GM19351 (cell line): ENCODE measurements around the gene CD82.
"Not testable (repeated sequence)": the region's sequence is repeated elsewhere in the genome, so short reads cannot be mapped to it uniquely, and the experiment has no call there.

Experiments
- ATAC-seq: cut with Tn5 transposase; IDR thresholded peaks from one replicate; pipeline ENCODE4 v1.9.1; 2021; ENCODE audit warnings: mild to moderate bottlenecking, moderate library complexity; ENCODE audit not compliant: unreplicated experiment

CD82 gene

GRCh38 chr11:44533921-44534711 is 31.3 kb upstream of the CD82 start:
- no peak for ATAC-seq

DNA sequence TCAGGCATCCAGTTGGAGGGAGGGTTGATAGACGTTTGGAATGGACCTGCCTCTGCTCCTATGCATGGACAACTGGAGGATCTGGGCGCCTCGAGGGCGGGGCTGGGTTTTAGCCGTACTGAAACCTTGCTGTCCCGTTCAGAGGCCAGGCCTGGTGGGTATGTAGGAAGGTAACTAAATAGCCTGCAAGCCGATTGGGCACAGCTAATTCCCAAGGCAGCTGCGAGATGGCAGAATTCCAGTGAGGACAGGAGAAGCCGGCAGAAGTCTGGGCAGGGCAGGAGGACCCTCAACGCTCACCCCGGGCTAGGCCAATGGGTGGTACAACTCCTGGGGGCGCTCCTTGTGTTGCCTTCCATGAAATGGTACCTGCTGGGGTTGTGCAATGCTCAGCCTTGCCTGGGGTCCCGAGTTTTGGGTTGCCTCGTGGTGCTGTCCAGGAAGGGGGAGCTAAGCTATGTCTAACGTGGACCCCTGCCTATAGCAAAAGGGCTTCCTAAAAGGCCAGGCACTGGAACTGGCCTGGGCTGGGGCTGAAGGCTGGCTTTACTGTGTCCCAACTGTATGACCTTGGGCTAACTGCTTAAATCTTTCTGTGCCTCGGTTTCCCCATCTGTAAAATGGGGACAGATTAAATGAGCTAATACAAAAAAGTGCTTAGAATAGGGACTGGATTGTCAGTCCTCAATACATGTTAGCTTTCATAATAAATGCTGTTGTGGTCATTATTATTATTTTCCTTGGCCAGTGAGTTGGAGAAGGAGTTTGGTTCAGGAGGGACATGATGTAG is 30.1 kb upstream of the CD82 start:
- ATAC-seq: no peak

DNA sequence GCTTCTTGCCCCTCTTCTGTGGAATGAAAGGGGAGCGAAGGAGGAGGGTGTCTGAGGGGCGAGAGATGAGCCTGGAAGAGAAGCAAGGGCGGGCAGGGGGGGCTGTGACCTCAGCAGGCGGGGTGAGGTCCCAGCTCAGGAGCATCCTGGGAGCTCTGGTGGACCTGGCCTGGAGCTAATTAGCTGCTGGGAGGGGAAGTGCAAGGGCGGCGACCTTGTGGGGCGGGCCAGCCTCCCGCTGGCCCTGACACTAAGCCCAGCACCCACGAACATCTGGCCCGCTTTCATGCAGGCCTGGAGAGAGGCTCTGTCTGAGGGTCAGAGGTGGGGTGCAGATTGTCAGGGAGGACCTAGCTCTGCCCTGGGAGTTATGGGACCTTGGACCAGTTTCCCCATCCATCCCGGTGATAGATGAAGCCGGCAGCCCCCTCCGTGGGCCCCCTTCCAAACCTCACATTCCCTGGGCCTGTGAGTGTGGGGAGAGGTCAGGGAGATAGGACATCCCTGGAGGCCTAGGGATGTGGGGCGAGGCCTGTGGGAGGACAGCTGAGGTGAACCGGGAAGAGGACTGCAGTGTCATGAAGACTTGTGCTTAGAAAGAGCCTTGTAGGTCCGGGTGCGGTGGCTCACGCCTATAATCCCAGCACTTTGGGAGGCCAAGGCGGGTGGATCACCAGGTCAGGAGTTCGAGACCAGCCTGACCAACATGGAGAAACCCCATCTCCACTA is 28.5 kb upstream of the CD82 start:
- ATAC-seq: no peak

DNA sequence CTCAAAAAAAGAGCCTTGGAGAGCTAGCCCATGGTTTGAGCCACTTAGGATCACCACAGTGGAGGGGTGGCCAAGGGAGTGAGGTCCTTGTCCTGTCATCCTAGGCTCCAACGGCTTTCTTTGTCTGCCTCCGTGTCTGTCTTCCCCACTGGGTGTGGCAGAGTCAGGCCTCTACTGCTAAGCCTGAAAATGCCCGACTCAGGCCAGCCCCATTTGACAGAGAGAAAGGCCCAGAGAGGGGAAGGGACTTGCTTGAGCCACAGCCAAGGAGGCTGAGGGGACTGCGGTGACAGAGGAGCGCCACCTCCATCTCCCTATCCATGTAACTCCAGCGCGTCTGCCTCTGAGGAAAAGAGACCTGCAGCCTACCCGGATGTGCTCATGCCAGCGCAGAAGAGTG is 27.8 kb upstream of the CD82 start:
- no peak for ATAC-seq

GRCh38 chr11:44538375-44539054 is 26.9 kb upstream of the CD82 start:
- peak; percentile 88 for ATAC-seq

- ATAC-seq: no peak
These were observed 25.5 kb upstream of the CD82 start for GRCh38 chr11:44539971-44540370.

DNA sequence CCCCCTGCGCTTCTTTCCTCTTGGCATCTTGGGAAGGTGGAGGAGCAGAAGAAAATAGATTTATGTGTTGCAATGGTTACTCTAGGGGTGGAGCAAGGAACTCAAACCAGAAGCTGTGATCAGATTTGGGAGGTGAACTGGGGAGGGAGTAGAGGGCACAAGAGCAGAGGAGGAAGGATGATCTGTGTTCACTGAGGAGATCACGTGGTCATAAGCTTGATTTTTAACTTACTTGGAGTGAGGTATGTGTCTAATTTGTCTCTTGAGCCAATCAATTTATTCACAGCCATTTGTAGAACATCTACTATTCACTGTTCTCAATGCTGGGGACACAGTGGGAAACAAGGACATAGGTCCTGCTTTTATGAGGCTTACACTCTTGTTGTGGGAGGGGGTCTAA is 24.8 kb upstream of the CD82 start:
- ATAC-seq: no peak

DNA sequence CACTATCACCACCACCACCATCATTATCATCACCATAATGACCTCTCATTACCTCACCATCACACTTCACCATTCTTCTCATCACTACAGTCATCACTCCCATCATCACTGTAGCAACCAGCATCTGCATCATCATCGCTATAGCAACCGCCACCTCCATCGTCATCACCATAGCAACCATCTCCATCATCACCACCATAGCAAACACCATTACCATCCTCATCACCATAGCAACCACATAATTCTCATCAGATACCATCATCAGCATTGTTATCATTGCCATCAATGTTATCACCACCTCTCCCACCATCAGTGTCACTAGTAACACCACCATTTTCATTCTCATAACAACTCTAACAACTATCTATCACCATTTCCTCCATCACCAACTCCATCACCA is 23.1 kb upstream of the CD82 start:
- ATAC-seq: no peak

DNA sequence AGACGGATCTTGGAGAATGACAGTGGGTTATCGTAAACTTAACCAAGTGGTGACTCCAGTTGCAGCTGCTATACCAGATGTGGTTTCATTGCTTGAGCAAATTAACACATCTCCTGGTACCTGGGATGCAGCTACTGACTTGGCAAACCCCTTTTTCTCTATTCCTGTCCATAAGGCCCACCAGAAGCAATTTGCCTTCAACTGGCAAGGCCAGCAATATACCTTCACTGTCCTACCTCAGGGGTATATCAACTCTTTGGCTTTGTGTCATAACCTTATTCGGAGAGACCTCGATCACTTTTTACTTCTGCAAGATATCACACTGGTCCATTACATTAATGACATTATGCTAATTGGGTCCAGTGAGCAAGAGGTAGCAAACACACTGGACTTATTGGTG is 18.5 kb upstream of the CD82 start:
- not testable (repeated sequence) for ATAC-seq

DNA sequence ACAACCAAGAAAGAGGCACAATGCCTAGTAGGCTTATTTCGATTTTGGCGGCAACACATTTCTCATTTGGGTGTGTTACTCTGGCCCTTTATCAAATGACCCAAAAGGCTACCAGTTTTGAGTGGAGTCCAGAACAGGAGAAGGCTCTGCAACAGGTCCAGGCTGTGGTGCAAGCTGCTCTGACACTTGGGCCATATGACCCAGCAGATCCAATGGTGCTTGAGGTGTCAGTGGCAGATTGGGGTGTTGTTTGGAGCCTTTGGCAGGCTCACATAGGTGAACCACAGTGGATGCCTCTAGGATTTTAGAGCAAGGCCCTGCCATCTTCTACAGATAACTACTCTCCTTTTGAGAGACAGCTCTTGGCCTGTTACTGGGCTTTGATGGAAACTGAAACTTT is 17.9 kb upstream of the CD82 start:
- ATAC-seq: not testable (repeated sequence)

- ATAC-seq: no peak
These were observed 17.3 kb upstream of the CD82 start for GRCh38 chr11:44548032-44548695.

GRCh38 chr11:44548961-44549749 is 16.3 kb upstream of the CD82 start:
- ATAC-seq: not testable (repeated sequence)

- no peak for ATAC-seq
These were observed 15.3 kb upstream of the CD82 start for GRCh38 chr11:44550123-44550522.

DNA sequence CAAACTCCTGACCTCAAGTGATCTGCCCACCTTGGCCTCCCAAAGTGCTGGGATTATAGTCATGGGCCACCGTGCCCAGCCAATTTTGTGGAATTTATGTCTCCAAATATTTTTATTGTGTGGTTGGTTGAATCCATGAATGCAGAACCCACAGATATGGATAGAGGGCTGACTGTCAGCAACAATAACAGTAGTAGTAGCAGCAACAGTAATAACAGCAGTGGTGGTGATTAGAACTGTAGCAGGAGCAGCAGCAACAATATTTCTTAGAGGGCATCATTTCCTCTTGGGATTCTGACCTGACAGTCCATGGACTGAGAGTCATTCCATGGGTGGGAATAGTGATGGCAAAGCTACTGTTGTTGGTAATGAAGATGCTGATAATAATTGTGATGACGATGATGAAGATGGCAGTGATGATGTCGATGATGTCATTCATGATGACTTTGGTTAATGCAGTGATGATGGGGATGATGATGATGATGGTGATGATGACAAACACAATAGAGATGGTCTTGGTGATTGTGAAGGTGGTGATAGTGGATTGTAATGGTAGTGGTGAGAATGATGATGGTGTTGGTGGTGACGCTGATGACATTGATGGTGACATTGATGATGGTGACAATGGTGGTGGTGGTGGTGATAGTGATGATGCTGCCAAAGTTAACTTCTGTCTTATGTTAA is 13.9 kb upstream of the CD82 start:
- ATAC-seq: no peak

GRCh38 chr11:44555031-44555800 is 10.2 kb upstream of the CD82 start:
- no peak for ATAC-seq

DNA sequence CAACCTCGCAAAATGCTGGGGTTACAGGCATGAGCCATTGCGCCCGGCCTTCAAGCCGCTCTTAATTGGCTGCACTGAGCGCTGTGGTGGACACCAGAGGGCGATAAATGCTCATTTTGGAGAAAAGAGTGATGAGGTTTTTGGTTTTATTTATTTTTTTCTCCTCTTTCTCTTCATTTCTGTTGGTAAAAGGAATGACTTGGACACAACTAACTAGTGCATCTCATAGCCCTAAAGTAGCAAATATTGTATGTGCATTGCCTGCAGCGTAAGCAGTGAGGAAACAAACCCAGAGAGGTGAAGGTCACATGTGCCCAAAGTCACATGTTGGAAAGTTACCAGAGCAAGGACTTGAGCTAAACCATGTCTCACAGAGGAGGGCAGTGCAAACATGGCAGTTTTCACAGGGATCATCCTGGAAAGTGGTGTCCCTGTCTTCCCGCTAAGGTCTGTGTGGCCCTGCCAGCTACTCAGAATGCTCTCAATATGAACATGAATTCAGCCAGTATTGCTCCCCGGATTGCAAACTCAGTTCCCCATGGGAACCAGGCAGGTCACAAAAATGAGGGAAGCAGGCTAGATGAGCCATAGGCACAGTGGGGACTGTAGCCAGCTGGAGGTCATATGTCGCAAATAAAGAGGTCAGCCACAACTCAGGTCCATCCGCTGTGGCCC is 8.6 kb upstream of the CD82 start:
- peak; percentile 42 for ATAC-seq

- no peak for ATAC-seq
These were observed 8.0 kb upstream of the CD82 start for GRCh38 chr11:44557464-44557863.
